GM18517 (cell line): ENCODE results near the gene ENTPD2.
"Not testable (repeated sequence)": the region's sequence is repeated elsewhere in the genome, so short reads cannot be mapped to it uniquely, and the experiment has no call there.

ENCODE experiments used
- ATAC-seq: cut with Tn5 transposase; IDR thresholded peaks from one replicate; pipeline ENCODE4 v1.9.1; 2021; ENCODE audit warnings: mild to moderate bottlenecking, moderate library complexity; ENCODE audit not compliant: unreplicated experiment

Gene ENTPD2

GRCh38 chr9:137006116-137007003, 47.5 kb downstream of the ENTPD2 start:
- ATAC-seq = no peak

GRCh38 chr9:137004285-137004684, 49.6 kb downstream of the ENTPD2 start:
- ATAC-seq = not testable (repeated sequence)

GRCh38 chr9:137002646-137003041, 51.2 kb downstream of the ENTPD2 start:
- no peak for ATAC-seq

GRCh38 chr9:137001857-137002645, 51.8 kb downstream of the ENTPD2 start:
- ATAC-seq = no peak

- ATAC-seq = peak; percentile 89
These were observed 53.5 kb downstream of the ENTPD2 start for GRCh38 chr9:137000177-137000930.
